ENCODE measurements around the gene DTNB.

DNA sequence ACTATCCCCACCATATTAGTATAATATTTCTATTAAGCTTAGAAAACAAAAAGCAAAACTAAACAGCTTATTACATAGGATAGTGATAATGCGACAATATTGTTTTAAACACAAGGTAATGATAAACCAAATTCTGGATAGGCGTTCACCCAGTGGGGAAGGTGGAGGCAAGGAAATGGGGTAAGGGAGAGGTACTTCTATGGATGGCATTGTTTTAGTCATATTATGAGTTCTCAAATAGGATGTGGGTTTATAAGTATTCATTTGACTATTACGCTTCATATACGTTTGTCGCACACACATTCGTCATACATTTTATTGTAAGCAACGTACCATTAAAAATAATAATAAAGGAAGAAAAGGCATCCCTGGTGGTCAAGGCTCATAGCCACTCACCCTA is 242.8 kb downstream of the DTNB start:
- TF ChIP-seq, protein P1, sequence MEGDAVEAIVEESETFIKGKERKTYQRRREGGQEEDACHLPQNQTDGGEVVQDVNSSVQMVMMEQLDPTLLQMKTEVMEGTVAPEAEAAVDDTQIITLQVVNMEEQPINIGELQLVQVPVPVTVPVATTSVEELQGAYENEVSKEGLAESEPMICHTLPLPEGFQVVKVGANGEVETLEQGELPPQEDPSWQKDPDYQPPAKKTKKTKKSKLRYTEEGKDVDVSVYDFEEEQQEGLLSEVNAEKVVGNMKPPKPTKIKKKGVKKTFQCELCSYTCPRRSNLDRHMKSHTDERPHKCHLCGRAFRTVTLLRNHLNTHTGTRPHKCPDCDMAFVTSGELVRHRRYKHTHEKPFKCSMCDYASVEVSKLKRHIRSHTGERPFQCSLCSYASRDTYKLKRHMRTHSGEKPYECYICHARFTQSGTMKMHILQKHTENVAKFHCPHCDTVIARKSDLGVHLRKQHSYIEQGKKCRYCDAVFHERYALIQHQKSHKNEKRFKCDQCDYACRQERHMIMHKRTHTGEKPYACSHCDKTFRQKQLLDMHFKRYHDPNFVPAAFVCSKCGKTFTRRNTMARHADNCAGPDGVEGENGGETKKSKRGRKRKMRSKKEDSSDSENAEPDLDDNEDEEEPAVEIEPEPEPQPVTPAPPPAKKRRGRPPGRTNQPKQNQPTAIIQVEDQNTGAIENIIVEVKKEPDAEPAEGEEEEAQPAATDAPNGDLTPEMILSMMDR (IDR thresholded peaks at IDR 0.05), result no peak
- no peak for TF ChIP-seq POLR2A (IDR thresholded peaks at IDR 0.05)

Measured in ovary (tissue), 3 donors.